Endothelial cell of umbilical vein (primary cell): Measurements from ENCODE around the gene ANGPT4. TPM values are rescaled to one million over a fixed set of nuclear protein-coding genes. Genes with fewer than 3 reads are reported as not detected.

Experiments
- BruUV-seq: library from RNA; stranded (reverse); fragments of 400-500 nt; replicated peaks from 2 replicates; lab custom pipeline; 2021; lab: Mats Ljungman, UMichigan
- CTCF ChIA-PET: fragments of 300-600, 350-600 bp; sonication (Branson Sonifier 250); formaldehyde crosslinking; loops from one replicate; lab custom pipeline; 2021; ENCODE audit warnings: antibody characterized with exemption, inconsistent platforms; lab: Charles Lee
- POLR2A ChIA-PET: fragments of 300-600, 350-600 bp; sonication (Branson Sonifier 250); formaldehyde crosslinking; loops from one replicate; lab custom pipeline; 2021; ENCODE audit warnings: antibody characterized with exemption, inconsistent platforms; lab: Charles Lee
- DNase-seq: peaks from one replicate; pipeline ENCODE4 v3.0.0-alpha.2; 2011; ENCODE audit warnings: low read depth, low spot score
- FAIRE-seq: peaks from 2 replicates; lab custom pipeline; 2011; peaks lifted over from hg19 to GRCh38; lab: Jason Lieb, UNC
- H2AFZ ChIP-seq: 2 replicates; pipeline ENCODE4 v1.6.0; 2012; ENCODE audit warnings: low read depth, low read length, control low read depth, inconsistent platforms
- H3K27ac ChIP-seq: 2 replicates; pipeline ENCODE4 v1.5.1; 2011; ENCODE audit warnings: low read depth, mild to moderate bottlenecking, control low read depth, low read length, moderate library complexity; ENCODE audit not compliant: insufficient read depth
- H3K27me3 ChIP-seq, 2 experiments: 2 replicates each; pipeline versions ENCODE4 v1.6.0 to v1.6.1; 2011; ENCODE audit warnings: low read length in 2 of 2, mixed read lengths in 1 of 2; ENCODE audit not compliant: control insufficient read depth in 2 of 2, insufficient read depth in 2 of 2
- H3K36me3 ChIP-seq, 2 experiments: 2 replicates in 1 of 2; 3 replicates in 1 of 2; pipeline ENCODE4 v1.5.1; 2011; ENCODE audit warnings: low read length in 2 of 2, mild to moderate bottlenecking in 1 of 2, moderate library complexity in 1 of 2; ENCODE audit not compliant: control insufficient read depth in 2 of 2, insufficient read depth in 2 of 2; ENCODE audit errors: extremely low read depth in 1 of 2
- H3K4me1 ChIP-seq: 3 replicates; pipeline ENCODE4 v1.5.1; 2011; ENCODE audit warnings: mild to moderate bottlenecking, low read length; ENCODE audit not compliant: control insufficient read depth, insufficient read depth; ENCODE audit errors: extremely low read depth
- H3K4me2 ChIP-seq: 2 replicates; pipeline ENCODE4 v1.6.1; 2011; ENCODE audit warnings: low read length, control low read depth, mixed read lengths; ENCODE audit not compliant: insufficient read depth
- H3K4me3 ChIP-seq, 3 experiments: fragments of 200-600 bp in 1 of 3; sonication (generic), shearing (Covaris generic) in 1 of 3; replicated peaks in 1 of 3; 2 replicates each; pipeline ENCODE4 v1.5.1; 2011 to 2016; ENCODE audit warnings: control low read depth in 3 of 3, low read length in 3 of 3, mild to moderate bottlenecking in 2 of 3, inconsistent platforms in 1 of 3, low read depth in 1 of 3, moderate library complexity in 1 of 3; ENCODE audit not compliant: insufficient read depth in 1 of 3
- H3K79me2 ChIP-seq: 2 replicates; pipeline ENCODE4 v1.6.0; 2012; ENCODE audit warnings: low read length, inconsistent platforms; ENCODE audit not compliant: control insufficient read depth, insufficient read depth
- H3K9ac ChIP-seq: replicated peaks from 2 replicates; pipeline ENCODE3; 2011; ENCODE audit warnings: low read length, control low read depth; ENCODE audit not compliant: insufficient read depth; ENCODE audit errors: extremely low read depth
- H3K9me1 ChIP-seq: replicated peaks from 3 replicates; pipeline ENCODE4 v1.6.0; 2011; ENCODE audit warnings: mild to moderate bottlenecking, low read length; ENCODE audit not compliant: control insufficient read depth, insufficient read depth; ENCODE audit errors: extremely low read depth
- H3K9me3 ChIP-seq: replicated peaks from 2 replicates; pipeline ENCODE4 v1.5.1; 2012; ENCODE audit warnings: low read length, inconsistent platforms; ENCODE audit not compliant: control insufficient read depth, insufficient read depth
- H4K20me1 ChIP-seq: replicated peaks from 2 replicates; pipeline ENCODE3; 2011; ENCODE audit warnings: mild to moderate bottlenecking, low read length; ENCODE audit not compliant: control insufficient read depth, insufficient read depth; ENCODE audit errors: extremely low read depth
- CTCF ChIP-seq, 2 donors: IDR thresholded peaks; 1 replicate in 1 of 2; 2 replicates in 1 of 2; pipeline ENCODE4 v1.5.1; 2011; ENCODE audit warnings: low read length in 2 of 2, mild to moderate bottlenecking in 2 of 2, moderate library complexity in 2 of 2, control low read depth in 1 of 2, inconsistent platforms in 1 of 2, low read depth in 1 of 2; ENCODE audit not compliant: insufficient read depth in 1 of 2; ENCODE audit errors: extremely low read depth in 1 of 2
- EZH2 ChIP-seq: IDR thresholded peaks from 2 replicates; pipeline ENCODE4 v1.6.1; 2012; ENCODE audit warnings: borderline replicate concordance, low read depth, mild to moderate bottlenecking, moderate library complexity, low read length, inconsistent platforms; ENCODE audit not compliant: severe bottlenecking
- FOS ChIP-seq: IDR thresholded peaks from 2 replicates; pipeline ENCODE4 v1.6.1; 2011; ENCODE audit warnings: mild to moderate bottlenecking, low read length, moderate library complexity, borderline replicate concordance; ENCODE audit not compliant: insufficient read depth
- GATA2 ChIP-seq: IDR thresholded peaks from 2 replicates; pipeline ENCODE4 v1.7.0; 2011; ENCODE audit warnings: low read depth, mild to moderate bottlenecking, moderate library complexity, mixed read lengths, low read length; ENCODE audit not compliant: insufficient read length, insufficient read depth
- JUN ChIP-seq: IDR thresholded peaks from 2 replicates; pipeline ENCODE4 v1.6.1; 2011; ENCODE audit warnings: borderline replicate concordance, low read depth; ENCODE audit not compliant: insufficient read length, insufficient read depth
- MAX ChIP-seq: IDR thresholded peaks from 2 replicates; pipeline ENCODE4 v1.6.1; 2011; ENCODE audit not compliant: insufficient read depth, insufficient read length
- MYC ChIP-seq: IDR thresholded peaks from one replicate; pipeline ENCODE4 v1.6.1; 2011; ENCODE audit warnings: mild to moderate bottlenecking, low read depth, low read length
- POLR2A ChIP-seq: IDR thresholded peaks from 2 replicates; pipeline ENCODE4 v1.6.1; 2012; ENCODE audit warnings: low read depth, mild to moderate bottlenecking, control low read depth, low read length
- dilution Hi-C: fragments of 300-500 bp; cut with MboI; formaldehyde crosslinking; loops from one replicate; pipeline ENCODE4 v1.15.0; 2019; ENCODE audit warnings: low sequenced_read_pairs; ENCODE audit not compliant: extremely low pct_ligation_motif_present
- intact Hi-C: fragments of 100-400 bp; cut with micrococcal nuclease; formaldehyde crosslinking; loops from one replicate; pipeline ENCODE4 v1.10.0; 2022
- polyA plus RNA-seq, 4 experiments: library from polyadenylated mRNA; depleted of rRNA in 3 of 4; stranded (reverse) in 3 of 4; unstranded in 1 of 4; fragments of >200 nt; gene quantifications; 2 replicates each; pipeline versions ENCODE4 v1.2.1 to v1.2.3, GENCODE V29; 2011 to 2012; ENCODE audit warnings: missing spikeins in 1 of 4
- total RNA-seq: library from RNA; stranded (reverse); gene quantifications from 2 replicates; pipeline ENCODE4 v1.2.3, GENCODE V29; 2021

ANGPT4 gene
- total and polyA plus RNA-seq, 2 donors (not counting 3 experiments of a cell fraction or from before 2014, with no cell fraction given): not detected

GRCh38 chr20:952196-952795, 36.2 kb upstream of the ANGPT4 start:
- H3K9ac ChIP-seq: no peak overlapping the region
- FAIRE-seq (no peak), DNase-seq (no peak)
- no peak overlapping the region for H3K4me3 ChIP-seq
- no peak overlapping the region for H2AFZ ChIP-seq
- no peaks in the 10 kb centered on the region for H3K9me3 ChIP-seq
- no peaks in the 10 kb centered on the region for H3K36me3 ChIP-seq
- H4K20me1 ChIP-seq: no peaks in the 10 kb centered on the region
- no peak overlapping the region for H3K27ac ChIP-seq
- H3K4me1 ChIP-seq: no peaks in the 10 kb centered on the region
- H3K4me2 ChIP-seq: no peak overlapping the region
- H3K79me2 ChIP-seq: no peaks in the 10 kb centered on the region
- CTCF ChIA-PET: interaction anchor here (0.7 to 2.0 kb wide), 2 partner anchors 134 to 136 kb away, joined by 5 to 9 read pairs; no protein-coding TSS in a partner anchor
- peaks cover 0 to 5% of the 10 kb centered on the region in 2 experiments for H3K27me3 ChIP-seq
- dilution Hi-C loops: no loop called here
- POLR2A ChIA-PET: no interaction called here
- intact Hi-C loops: loop anchor here (10.0 kb wide), 2 partner anchors 233 to 263 kb away; partner anchors contain the start of gene TMEM74B
- H3K9me1 ChIP-seq: no peaks in the 10 kb centered on the region
- TF ChIP-seq MAX: no peak
- TF ChIP-seq GATA2: no peak
- TF ChIP-seq CTCF (IDR thresholded peaks at IDR 0.05; ENCODE audit: extremely low read depth in 1 of 2, insufficient read depth in 1 of 2, low read depth in 1 of 2, low read length in 2 of 2): no peak
- no peak for TF ChIP-seq EZH2
- TF ChIP-seq MYC: no peak
- TF ChIP-seq JUN: no peak
- no peak for TF ChIP-seq POLR2A
- TF ChIP-seq FOS: no peak
- no TSS peak for BruUV-seq
